NCI-H2107 treated with DMSO at 0.1 percent for 48 hours (cell line): ENCODE measurements around the gene AIFM2.

Experiments
- DNase-seq: peaks from one replicate; lab custom pipeline; 2025; ENCODE audit not compliant: unreplicated experiment; lab: John Stamatoyannopoulos, UW

The AIFM2 gene

DNA sequence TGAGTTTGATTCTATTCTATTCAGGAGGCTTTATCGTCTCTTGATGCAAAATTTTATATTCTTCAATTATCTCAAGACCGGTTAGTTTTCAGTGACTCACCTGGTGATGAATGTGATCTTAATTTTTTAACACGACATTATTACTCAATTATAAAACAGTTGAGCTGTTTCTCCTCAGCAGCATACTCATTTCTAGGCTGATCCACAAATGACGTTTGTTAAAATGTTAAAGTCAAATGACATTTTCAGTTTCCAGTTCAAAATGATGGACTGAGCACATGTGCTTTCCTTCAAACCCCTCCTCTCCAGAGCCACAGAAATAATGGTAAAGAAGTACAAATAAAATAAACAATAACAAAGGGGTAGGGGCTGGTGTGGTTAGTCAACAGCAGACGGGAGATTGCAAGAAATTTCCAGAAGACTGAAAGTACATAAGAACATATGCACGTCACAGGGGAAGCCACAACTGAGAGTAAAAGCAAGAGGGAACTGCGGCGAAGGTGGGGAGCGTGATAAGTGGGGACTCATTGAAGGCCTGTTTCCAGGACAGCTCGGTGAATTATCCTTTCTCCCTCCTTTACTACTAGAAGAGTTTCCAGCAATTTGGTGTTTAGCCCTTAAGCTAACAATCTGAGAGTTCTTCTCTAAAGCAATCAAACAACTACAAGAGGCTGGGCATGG, 69.1 kb downstream of the AIFM2 start:
- DNase-seq: no peak
